ENCODE data around the gene AP5Z1.

GRCh38 chr7:4774007-4774406 lies 1.4 kb upstream of the AP5Z1 start:
- TF ChIP-seq CTCF (conservative IDR thresholded peaks at IDR 0.05; ENCODE audit: low read length) (no peak), EZH2phosphoT487 (IDR thresholded peaks at IDR 0.05; ENCODE audit: borderline replicate concordance, low read depth, low read length) (no peak)
